LNCAP (cell line): ENCODE data around the gene DEPP1.

ENCODE experiments used
- CTCF ChIP-seq: fragments of 450-650 bp; IDR thresholded peaks from 2 replicates; pipeline ENCODE4 v1.5.1; 2017; ENCODE audit warnings: mild to moderate bottlenecking

Gene DEPP1

GRCh38 chr10:44992070-44992731 is 13.6 kb upstream of the DEPP1 start:
- TF ChIP-seq CTCF: no peak

GRCh38 chr10:44991571-44991970 is 13.0 kb upstream of the DEPP1 start:
- no peak for TF ChIP-seq CTCF

GRCh38 chr10:44990965-44991364 is 12.4 kb upstream of the DEPP1 start:
- TF ChIP-seq CTCF: no peak

- no peak for TF ChIP-seq CTCF
These were observed 11.7 kb upstream of the DEPP1 start for GRCh38 chr10:44990302-44990655.

- TF ChIP-seq CTCF: no peak
These were observed 11.1 kb upstream of the DEPP1 start for GRCh38 chr10:44989597-44990301.

- TF ChIP-seq CTCF: no peak
These were observed 10.5 kb upstream of the DEPP1 start for GRCh38 chr10:44988957-44989585.

- TF ChIP-seq CTCF: no peak
These were observed 8.1 kb upstream of the DEPP1 start for GRCh38 chr10:44986670-44987069.
